ENCODE data around the gene DPYD. TPM values are rescaled to one million over a fixed set of nuclear protein-coding genes. Genes with fewer than 3 reads are reported as not detected.
A peak's percentile ranks its signal among the peaks of the same experiment; 100 is the strongest.

The DPYD gene
- total RNA-seq, 2 donors from 2014 or later: 4.9 to 11.7 TPM

DNA sequence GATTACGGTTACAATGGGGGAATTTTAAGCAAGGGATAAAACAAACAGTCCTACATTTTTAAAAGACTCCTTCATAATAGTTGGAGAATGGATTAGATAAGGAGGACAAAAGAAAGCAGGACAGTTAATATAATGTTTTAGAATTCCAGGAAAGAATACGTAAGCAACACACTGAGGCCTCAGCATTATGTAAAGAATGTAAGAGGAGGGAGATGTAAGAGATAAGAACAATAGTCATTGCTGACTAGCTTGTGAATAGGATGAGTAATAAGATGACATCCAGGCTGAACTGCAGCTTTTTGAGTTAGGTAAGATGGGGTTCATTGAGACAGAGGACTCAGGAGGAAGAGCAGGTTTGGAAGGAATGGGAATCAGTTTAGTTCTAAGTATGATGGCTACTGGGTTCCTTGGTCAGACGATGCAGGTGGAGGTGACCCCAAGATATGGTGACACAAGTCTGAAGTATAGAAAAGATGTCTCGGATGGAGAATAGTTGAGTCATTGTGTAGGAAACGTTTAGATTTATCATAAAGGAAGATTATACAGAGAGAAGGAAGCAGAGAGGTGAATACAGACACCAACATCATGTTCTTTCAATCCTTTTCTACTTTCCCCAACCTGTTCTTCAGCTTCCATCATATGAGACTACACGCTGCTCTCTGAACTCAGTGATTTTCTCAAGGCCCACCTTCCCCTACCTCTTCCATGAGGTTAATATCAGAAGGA is 826.4 kb downstream of the DPYD start:
- intact Hi-C loops (cut with DNase I): no loop called here
- no peak overlapping the region for H3K9ac ChIP-seq (ENCODE audit: low read depth in 2 of 2, low read length in 2 of 2)
- no peaks in the 10 kb centered on the region for H3K9me3 ChIP-seq
- H3K36me3 ChIP-seq: no peaks in the 10 kb centered on the region
- no peaks in the 10 kb centered on the region for H3K27me3 ChIP-seq
- TF ChIP-seq, protein P1, sequence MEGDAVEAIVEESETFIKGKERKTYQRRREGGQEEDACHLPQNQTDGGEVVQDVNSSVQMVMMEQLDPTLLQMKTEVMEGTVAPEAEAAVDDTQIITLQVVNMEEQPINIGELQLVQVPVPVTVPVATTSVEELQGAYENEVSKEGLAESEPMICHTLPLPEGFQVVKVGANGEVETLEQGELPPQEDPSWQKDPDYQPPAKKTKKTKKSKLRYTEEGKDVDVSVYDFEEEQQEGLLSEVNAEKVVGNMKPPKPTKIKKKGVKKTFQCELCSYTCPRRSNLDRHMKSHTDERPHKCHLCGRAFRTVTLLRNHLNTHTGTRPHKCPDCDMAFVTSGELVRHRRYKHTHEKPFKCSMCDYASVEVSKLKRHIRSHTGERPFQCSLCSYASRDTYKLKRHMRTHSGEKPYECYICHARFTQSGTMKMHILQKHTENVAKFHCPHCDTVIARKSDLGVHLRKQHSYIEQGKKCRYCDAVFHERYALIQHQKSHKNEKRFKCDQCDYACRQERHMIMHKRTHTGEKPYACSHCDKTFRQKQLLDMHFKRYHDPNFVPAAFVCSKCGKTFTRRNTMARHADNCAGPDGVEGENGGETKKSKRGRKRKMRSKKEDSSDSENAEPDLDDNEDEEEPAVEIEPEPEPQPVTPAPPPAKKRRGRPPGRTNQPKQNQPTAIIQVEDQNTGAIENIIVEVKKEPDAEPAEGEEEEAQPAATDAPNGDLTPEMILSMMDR (IDR thresholded peaks at IDR 0.05): no peak
- DNase-seq: no peak
- no peak overlapping the region for H3K4me3 ChIP-seq
- H3K4me1 ChIP-seq: no peaks in the 10 kb centered on the region
- H3K27ac ChIP-seq: no peak overlapping the region

DNA sequence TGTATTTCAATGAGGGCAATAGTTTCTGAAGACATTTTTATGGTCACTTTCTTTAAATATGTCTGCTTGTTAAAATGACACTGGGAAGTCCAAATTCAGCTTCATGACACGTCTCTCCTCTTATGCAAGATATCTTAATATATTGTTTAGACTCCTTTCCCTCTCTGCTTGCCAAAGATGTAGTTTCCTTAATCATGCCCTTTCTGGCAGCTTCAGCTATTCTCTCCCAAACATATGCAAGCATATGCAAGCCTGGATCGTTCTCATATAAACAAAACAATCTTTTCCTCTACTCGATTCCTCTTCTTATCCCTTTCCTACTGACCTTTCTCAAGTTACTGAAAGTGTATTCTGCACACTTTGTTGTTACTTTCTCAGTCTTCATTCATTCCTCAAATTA is 827.1 kb downstream of the DPYD start:
- no peak overlapping the region for H3K4me3 ChIP-seq
- intact Hi-C loops (cut with DNase I): no loop called here
- TF ChIP-seq, protein P1 (IDR thresholded peaks at IDR 0.05): no peak
- no peaks in the 10 kb centered on the region for H3K4me1 ChIP-seq
- no peaks in the 10 kb centered on the region for H3K36me3 ChIP-seq
- H3K27ac ChIP-seq: no peak overlapping the region
- DNase-seq: no peak
- no peaks in the 10 kb centered on the region for H3K27me3 ChIP-seq
- no peak overlapping the region for H3K9ac ChIP-seq (ENCODE audit: low read depth in 2 of 2, low read length in 2 of 2)
- H3K9me3 ChIP-seq: no peaks in the 10 kb centered on the region

DNA sequence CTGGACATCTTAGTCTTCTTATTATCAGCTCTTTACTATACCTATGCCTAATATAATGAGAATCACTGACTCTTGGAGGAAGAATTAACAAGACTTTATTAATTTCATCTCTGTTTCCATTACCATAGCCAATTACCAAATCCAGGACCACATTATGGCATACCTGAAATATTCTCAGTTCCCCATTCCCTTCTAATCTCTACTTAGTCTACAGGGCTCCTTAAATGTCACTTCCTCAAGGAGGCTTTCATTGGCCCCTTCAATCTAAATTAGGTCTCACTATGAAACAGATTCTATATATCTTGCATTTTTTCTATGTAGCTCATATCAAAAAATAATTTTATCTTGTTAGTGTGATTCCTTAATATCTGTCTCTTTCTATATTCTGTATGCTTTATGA is 828.0 kb downstream of the DPYD start:
- no peaks in the 10 kb centered on the region for H3K27me3 ChIP-seq
- H3K36me3 ChIP-seq: no peaks in the 10 kb centered on the region
- no peak overlapping the region for H3K27ac ChIP-seq
- H3K9ac ChIP-seq (ENCODE audit: low read depth in 2 of 2, low read length in 2 of 2): no peak overlapping the region
- no peak overlapping the region for H3K4me3 ChIP-seq
- TF ChIP-seq, protein P1 (IDR thresholded peaks at IDR 0.05): no peak
- intact Hi-C loops (cut with DNase I): no loop called here
- H3K9me3 ChIP-seq: no peaks in the 10 kb centered on the region
- H3K4me1 ChIP-seq: no peaks in the 10 kb centered on the region
- no peak for DNase-seq

DNA sequence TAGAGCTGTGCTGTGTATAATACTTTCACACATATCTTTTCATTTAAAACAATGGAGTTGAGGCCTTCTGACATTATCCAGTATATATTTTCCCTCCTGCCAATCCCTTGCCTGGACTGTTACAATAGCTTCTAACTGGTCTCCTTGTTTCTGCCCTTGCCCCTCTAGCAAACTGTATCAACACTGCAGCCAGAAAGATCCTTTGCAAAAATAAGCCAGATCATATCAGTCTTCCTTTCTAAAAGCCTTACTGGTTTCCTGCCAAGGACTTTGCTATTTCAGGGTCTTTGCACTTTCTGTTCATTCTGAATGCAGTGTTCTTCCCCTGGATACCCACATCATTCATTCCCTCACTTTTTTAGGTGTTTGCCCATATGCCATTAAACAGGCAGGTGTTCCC is 829.2 kb downstream of the DPYD start:
- no peaks in the 10 kb centered on the region for H3K36me3 ChIP-seq
- DNase-seq: no peak
- no peak overlapping the region for H3K9ac ChIP-seq (ENCODE audit: low read depth in 2 of 2, low read length in 2 of 2)
- H3K9me3 ChIP-seq: no peaks in the 10 kb centered on the region
- TF ChIP-seq, protein P1 (IDR thresholded peaks at IDR 0.05): no peak
- no peaks in the 10 kb centered on the region for H3K27me3 ChIP-seq
- H3K27ac ChIP-seq: no peak overlapping the region
- no peak overlapping the region for H3K4me3 ChIP-seq
- no peaks in the 10 kb centered on the region for H3K4me1 ChIP-seq
- intact Hi-C loops (cut with DNase I): no loop called here

DNA sequence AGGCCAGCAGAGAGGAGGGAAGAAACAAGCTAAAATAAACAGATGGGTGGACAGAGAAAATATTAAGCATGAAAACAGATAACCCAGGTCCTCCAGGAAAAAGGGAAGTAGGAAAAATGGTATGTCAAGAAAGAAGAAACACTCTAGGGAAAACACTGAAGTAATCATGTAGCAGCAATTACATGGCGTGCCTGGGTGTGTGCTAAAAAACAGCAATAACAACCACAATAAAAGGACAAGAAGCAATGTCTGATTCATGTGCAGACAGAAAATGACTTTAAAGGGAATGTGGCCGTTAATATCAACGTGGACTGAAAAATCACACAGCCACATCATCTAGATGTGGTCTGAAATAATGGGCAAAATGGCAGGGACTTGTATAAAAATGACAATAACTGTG is 829.6 kb downstream of the DPYD start:
- Histone ChIP-seq H3K27ac (no peak overlapping the region), H3K9me3 (no peaks in the 10 kb centered on the region), H3K27me3 (no peaks in the 10 kb centered on the region), H3K9ac (ENCODE audit: low read depth in 2 of 2, low read length in 2 of 2) (no peak overlapping the region), H3K4me3 (no peak overlapping the region), H3K4me1 (no peaks in the 10 kb centered on the region), H3K36me3 (no peaks in the 10 kb centered on the region)
- DNase-seq: peak; percentile 21
- intact Hi-C loops (cut with DNase I): no loop called here
- TF ChIP-seq, protein P1 (IDR thresholded peaks at IDR 0.05): no peak

Data from colonic mucosa (tissue), 4 donors.